H1 (cell line): ENCODE measurements around the gene KMT5C. TPM values are rescaled to one million over a fixed set of nuclear protein-coding genes. Genes with fewer than 3 reads are reported as not detected.

Experiments
- CTBP2 ChIP-seq: IDR thresholded peaks from 2 replicates; pipeline ENCODE4 v1.7.0; 2011; ENCODE audit warnings: borderline replicate concordance, mild to moderate bottlenecking, moderate library complexity, mixed read lengths, low read length; ENCODE audit not compliant: insufficient read depth, insufficient read length
- JUND ChIP-seq: IDR thresholded peaks from 2 replicates; pipeline ENCODE4 v1.6.1; 2011; ENCODE audit warnings: mild to moderate bottlenecking, improper control_type of control experiment, low read length
- RFX5 ChIP-seq: IDR thresholded peaks from 2 replicates; pipeline ENCODE4 v1.6.1; 2011; ENCODE audit warnings: low read depth, low read length, improper control_type of control experiment, borderline replicate concordance
- SIX5 ChIP-seq: IDR thresholded peaks from 2 replicates; pipeline ENCODE4 v1.6.1; 2011; ENCODE audit warnings: mild to moderate bottlenecking, low read depth, low read length
- TEAD4 ChIP-seq: IDR thresholded peaks from 2 replicates; pipeline ENCODE4 v1.6.1; 2012; ENCODE audit warnings: low read depth, low read length, inconsistent platforms, mixed read lengths
- polyA plus RNA-seq, 7 experiments: library from polyadenylated mRNA; depleted of rRNA in 3 of 7; stranded (reverse) in 5 of 7; unstranded in 2 of 7; fragments of >200 nt in 5 of 7; fragments of 200-250 nt in 2 of 7; gene quantifications; 1 replicate in 5 of 7; 2 replicates in 1 of 7; 4 replicates in 1 of 7; pipeline versions ENCODE4 v1.2.1 to v1.2.3, GENCODE V29; 2011 to 2013; ENCODE audit warnings: missing spikeins in 2 of 7, mixed read lengths in 2 of 7
- total RNA-seq: library from RNA; stranded (reverse); fragmentation: NEBNext Ultra II Directional; extraction: Animal tissue kit (Norgen Biotek cat#: 25700); gene quantifications from 2 replicates; pipeline ENCODE4 v1.2.1, GENCODE V29; 2021

The KMT5C gene
- total and polyA plus RNA-seq, 2 of the 8 experiments (the other 6 are each of a cell fraction or from before 2014, with no cell fraction given), result 24.9 to 31.5 TPM

GRCh38 chr19:55324662-55325061 lies 15.0 kb upstream of the KMT5C start (continued):
- TF ChIP-seq SIX5, result no peak
- TF ChIP-seq JUND, result no peak
- no peak for TF ChIP-seq TEAD4
- no peak for TF ChIP-seq RFX5
- no peak for TF ChIP-seq CTBP2
